Measurements from ENCODE around the gene CHTF8. TPM values are rescaled to one million over a fixed set of nuclear protein-coding genes. Genes with fewer than 3 reads are reported as not detected.

Gene CHTF8

Small RNA genes lying within 50 kb of the gene (small RNA-seq; reads per million reads assigned to genes)
- gene RNU6-22P (ENCODE audit: insufficient read depth), result not detected
